Kidney capillary endothelial cell (primary cell): ENCODE measurements around the gene PHOSPHO2.

Experiments
- DNase-seq: peaks from one replicate; pipeline ENCODE4 v3.0.0-alpha.2; 2018; ENCODE audit warnings: low spot score

PHOSPHO2 gene

DNA sequence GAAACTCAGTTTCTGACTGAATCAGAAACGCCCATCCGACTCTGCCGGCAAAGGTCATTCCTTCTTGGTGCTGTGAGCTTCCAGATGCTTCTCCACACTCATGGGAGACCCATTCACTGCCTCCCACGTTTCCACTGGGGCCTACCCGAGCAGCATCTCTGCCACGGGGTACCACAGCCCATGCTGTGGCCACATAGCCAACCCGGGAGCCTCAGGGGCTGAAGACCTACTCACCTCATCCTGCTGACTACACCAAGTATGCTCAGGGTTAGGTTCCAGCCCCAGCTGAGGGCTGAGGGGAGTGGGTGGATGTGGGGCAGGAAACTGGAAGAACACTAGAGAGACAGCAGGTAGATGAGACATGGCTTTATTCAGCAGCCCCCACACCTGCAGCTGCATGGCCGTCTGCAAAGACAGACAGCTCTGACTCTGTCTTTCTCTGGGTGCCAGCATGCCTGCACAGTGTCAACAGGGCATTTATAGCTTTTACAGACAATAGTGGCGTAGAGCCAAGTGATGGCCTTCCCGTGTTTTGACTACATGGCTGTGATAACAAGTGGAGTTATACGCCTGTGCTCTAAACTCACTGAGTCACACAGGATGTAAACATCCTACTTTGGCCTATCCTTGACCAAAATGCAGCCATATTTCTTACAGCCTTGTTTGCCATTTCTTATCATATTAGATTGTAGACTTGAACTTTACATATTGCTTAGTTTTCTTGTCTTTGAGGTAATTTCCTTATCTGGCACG lies 22.8 kb downstream of the PHOSPHO2 start:
- peak; percentile 94 for DNase-seq

GRCh38 chr2:169717691-169718063 lies 23.4 kb downstream of the PHOSPHO2 start:
- no peak for DNase-seq

GRCh38 chr2:169718930-169719504 lies 24.7 kb downstream of the PHOSPHO2 start:
- DNase-seq, result no peak

DNA sequence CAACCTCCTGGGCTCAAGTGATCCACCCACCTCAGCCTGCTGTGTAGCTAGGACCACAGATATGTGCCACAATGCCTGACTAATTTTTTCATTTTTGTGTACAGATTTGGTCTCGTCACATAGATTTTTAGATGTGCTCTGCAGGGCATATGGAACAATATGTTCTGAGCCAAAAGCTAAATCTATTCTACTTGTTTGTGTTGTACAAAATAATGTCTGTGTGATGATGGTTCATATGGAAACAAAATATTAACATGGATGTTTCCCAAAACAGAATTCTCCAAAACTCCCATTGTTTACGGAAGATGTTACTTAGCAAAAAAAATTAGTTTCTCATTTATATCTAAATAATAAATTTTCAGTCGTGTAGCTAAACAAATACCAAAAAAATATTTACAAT lies 26.7 kb downstream of the PHOSPHO2 start:
- no peak for DNase-seq

DNA sequence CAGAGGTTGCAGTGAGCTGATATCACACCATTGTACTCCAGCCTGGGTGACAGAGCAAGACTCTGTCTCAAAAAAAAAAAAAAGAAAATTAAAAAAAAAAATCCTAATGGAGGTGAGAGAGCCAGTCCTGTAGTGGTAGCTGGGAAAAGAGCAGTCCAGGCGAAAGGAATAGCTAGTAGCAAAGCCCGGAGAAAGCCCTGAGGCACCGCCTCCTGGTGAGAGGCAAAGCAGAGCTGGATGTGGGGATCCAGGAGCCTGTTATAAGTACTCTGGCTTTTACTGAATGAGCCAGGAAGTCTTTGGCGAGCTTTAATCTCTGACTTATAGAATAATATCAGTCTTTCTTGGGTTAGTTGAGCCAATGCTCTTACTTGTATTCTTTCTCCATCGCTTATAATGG lies 32.8 kb downstream of the PHOSPHO2 start:
- no peak for DNase-seq

DNA sequence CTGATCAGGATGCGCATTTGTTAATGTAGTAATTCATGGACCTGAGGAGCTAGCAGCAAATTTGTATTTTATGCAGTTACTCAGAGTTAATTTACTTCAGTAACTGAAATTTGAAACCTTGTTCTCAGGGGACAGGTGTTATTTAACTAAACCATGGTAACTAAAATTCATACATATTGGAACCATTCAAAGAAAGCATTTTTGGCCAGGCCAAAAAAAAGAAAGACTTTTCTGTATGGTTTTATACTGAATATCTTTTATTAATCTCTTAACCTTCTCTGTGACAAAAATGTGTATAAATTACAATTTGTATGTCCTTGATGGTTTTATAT lies 35.0 kb downstream of the PHOSPHO2 start:
- DNase-seq, result no peak

GRCh38 chr2:169732075-169732474 lies 37.8 kb downstream of the PHOSPHO2 start:
- DNase-seq, result no peak

- no peak for DNase-seq
These were observed 38.5 kb downstream of the PHOSPHO2 start for GRCh38 chr2:169732583-169733358.

- no peak for DNase-seq
These were observed 40.0 kb downstream of the PHOSPHO2 start for GRCh38 chr2:169734169-169734847.

- no peak for DNase-seq
These were observed 41.4 kb downstream of the PHOSPHO2 start for GRCh38 chr2:169735623-169736022.

- no peak for DNase-seq
These were observed 42.6 kb downstream of the PHOSPHO2 start for GRCh38 chr2:169736902-169737301.

DNA sequence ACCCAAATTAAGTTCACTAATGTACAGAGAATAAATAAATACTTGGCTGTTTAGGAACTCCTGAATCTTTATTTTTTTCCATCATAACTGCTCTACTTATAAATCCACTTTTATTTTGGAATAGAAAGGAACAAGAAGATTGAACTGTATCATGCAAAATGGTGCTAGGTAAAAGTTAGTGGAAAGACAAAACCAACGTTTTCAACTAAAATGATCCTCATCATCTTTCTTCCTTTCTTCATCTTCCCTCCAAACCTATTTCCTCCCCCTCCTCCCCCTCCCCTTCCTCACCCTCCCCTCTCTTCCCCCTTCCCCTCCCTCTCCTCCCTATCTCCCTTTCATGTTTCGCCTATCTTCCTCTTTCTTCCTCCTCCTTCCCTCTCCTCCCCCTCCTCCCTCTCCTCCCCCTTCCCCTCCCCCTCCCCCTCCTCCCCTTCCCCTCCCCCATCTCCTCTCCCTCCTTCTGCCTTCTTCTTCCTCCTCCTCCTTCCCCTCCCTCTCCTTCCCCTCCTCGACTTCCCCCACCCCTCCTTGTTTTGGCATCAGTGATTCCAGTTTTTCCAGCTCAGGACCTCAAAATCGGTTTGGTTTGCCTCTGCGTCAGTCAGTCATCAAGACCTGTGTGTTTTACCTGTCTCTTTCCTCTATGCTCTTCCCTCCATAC lies 44.4 kb downstream of the PHOSPHO2 start:
- no peak for DNase-seq

- no peak for DNase-seq
These were observed 45.1 kb downstream of the PHOSPHO2 start for GRCh38 chr2:169739351-169739750.

DNA sequence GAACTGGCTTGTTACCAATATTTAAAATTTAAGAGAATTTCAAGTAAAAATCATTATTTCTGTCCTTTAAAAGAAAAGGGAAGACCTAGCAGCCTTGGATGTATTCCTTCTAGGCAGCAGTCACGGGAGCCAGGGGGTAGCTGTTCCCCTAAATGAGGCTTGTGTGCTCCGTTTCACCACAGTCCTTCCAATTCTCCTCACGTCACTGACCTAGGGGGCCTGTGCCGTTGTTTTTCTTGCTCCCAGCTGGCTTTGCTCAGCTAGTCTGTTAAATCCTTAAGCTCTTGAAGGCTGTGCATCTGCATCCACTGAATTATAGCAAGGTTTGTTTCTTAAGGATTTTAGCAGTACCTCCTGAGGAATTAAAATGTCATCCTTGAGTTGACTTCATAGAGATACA lies 49.3 kb downstream of the PHOSPHO2 start:
- DNase-seq, result no peak

GRCh38 chr2:169746240-169746639 lies 52.0 kb downstream of the PHOSPHO2 start:
- no peak for DNase-seq

DNA sequence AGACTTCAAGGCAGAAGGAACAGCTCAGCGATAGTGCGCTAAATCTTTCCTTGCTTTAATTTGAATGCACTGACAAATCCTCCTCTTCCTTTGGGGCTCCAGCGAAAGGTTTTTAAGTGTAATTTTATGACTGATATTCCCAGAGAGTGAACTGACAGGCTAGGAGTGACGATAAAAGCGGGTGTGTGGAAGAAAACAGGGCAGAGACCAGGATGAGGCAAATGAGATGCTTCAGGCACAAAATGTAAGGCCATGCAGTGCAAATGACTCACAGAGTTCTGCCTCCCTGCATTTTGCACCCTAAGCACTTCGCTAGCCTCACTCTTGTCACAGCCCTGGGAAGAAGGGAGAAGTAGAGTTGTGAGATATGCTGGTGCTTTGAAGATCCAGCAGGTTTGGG lies 54.0 kb downstream of the PHOSPHO2 start:
- DNase-seq, result no peak
